Sigmoid colon (tissue), 4 donors: Measurements from ENCODE around the gene SLC12A3.
"Not testable (repeated sequence)": the region's sequence is repeated elsewhere in the genome, so short reads cannot be mapped to it uniquely, and the experiment has no call there.

Source experiments
- EP300 ChIP-seq, 4 donors: sonication (generic); formaldehyde crosslinking; IDR thresholded peaks; one replicate each; pipeline ENCODE4 v1.6.1; 2017; ENCODE audit warnings: antibody characterized with exemption in 4 of 4
- POLR2A ChIP-seq, 2 donors: fragments of 450-650 bp; IDR thresholded peaks; one replicate each; pipeline ENCODE4 v1.6.1; 2016; ENCODE audit warnings: antibody characterized with exemption in 2 of 2, mild to moderate bottlenecking in 2 of 2, moderate library complexity in 2 of 2
- POLR2AphosphoS5 ChIP-seq, 4 donors: sonication (generic); formaldehyde crosslinking; IDR thresholded peaks; one replicate each; pipeline ENCODE4 v1.6.1; 2017; ENCODE audit warnings: antibody characterized with exemption in 4 of 4
- TF ChIP-seq, protein P1 (sequence below), 4 experiments: fragments of 450-650 bp in 3 of 4; fragments of 200-600 bp in 1 of 4; IDR thresholded peaks; one replicate each; pipeline ENCODE4 v1.5.1; 2016 to 2019; ENCODE audit warnings: antibody characterized with exemption in 4 of 4, mild to moderate bottlenecking in 3 of 4, moderate library complexity in 2 of 4

DNA sequence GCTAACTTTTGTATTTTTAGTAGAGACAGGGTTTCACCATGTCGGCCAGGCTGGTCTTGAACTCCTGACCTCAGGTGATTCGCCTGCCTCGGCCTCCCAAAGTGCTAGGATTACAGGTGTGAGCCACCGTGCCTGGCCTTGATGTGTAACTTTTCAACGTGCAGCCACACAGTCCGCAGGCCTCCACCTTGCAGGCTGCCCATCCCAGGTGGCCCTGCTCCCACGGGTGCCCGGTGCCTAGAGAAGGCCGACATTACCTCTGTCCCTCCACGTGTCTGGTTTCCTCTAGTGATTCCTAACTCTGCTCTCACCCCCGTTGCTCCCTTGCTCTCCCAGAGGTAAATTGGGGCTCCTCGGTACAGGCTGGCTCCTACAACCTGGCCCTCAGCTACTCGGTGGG, 19.9 kb downstream of the SLC12A3 start:
- TF ChIP-seq POLR2A, EP300, POLR2AphosphoS5 (IDR thresholded peaks at IDR 0.05): not testable (repeated sequence)
- TF ChIP-seq, protein P1, sequence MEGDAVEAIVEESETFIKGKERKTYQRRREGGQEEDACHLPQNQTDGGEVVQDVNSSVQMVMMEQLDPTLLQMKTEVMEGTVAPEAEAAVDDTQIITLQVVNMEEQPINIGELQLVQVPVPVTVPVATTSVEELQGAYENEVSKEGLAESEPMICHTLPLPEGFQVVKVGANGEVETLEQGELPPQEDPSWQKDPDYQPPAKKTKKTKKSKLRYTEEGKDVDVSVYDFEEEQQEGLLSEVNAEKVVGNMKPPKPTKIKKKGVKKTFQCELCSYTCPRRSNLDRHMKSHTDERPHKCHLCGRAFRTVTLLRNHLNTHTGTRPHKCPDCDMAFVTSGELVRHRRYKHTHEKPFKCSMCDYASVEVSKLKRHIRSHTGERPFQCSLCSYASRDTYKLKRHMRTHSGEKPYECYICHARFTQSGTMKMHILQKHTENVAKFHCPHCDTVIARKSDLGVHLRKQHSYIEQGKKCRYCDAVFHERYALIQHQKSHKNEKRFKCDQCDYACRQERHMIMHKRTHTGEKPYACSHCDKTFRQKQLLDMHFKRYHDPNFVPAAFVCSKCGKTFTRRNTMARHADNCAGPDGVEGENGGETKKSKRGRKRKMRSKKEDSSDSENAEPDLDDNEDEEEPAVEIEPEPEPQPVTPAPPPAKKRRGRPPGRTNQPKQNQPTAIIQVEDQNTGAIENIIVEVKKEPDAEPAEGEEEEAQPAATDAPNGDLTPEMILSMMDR (IDR thresholded peaks at IDR 0.05): not testable (repeated sequence)
